ENCODE results near the gene BTBD6. TPM values are rescaled to one million over a fixed set of nuclear protein-coding genes. Genes with fewer than 3 reads are reported as not detected.

Gene BTBD6
- total and polyA plus RNA-seq, 4 donors, result 30.9 to 54.1 (median 47.8) TPM

- DNase-seq (no peak), ATAC-seq (ENCODE audit: insufficient read depth, low FRiP score) (peak; percentile 23)
- Histone ChIP-seq H3K4me1 (ENCODE audit: control insufficient read depth in 5 of 5, insufficient read depth in 5 of 5, low read length in 5 of 5) (peaks cover 0 to 19% (median 8%) of the 10 kb centered on the region in 5 donors), H3K9ac (ENCODE audit: insufficient read depth in 1 of 2, low read length in 2 of 2) (no peak overlapping the region), H3K27me3 (ENCODE audit: control insufficient read depth in 3 of 3, insufficient read depth in 3 of 3, low read length in 2 of 3) (peaks cover 0 to 7% (median 6%) of the 10 kb centered on the region in 3 donors), H3K36me3 (ENCODE audit: control insufficient read depth in 4 of 4, insufficient read depth in 4 of 4, low read length in 4 of 4) (peaks cover 0 to 4% (median 0%) of the 10 kb centered on the region in 4 donors), H3K9me3 (ENCODE audit: control insufficient read depth in 4 of 4, insufficient read depth in 3 of 4, low read length in 3 of 4) (no peaks in the 10 kb centered on the region), H3K4me3 (no peak overlapping the region), H3K27ac (ENCODE audit: low read depth in 1 of 2, low read length in 1 of 2) (peak overlapping the region in 1 of 2 donors; percentile 45)
- TF ChIP-seq CTCF (IDR thresholded peaks at IDR 0.05; ENCODE audit: control extremely low read depth, extremely low read depth), result no peak
- 57 to 60% methylated on average over 24 of the region's 24 CpGs for WGBS, 2 donors
Observed at GRCh38 chr14:105204206-105204930, 44.0 kb upstream of the BTBD6 start.

GRCh38 chr14:105204931-105205672 is 43.2 kb upstream of the BTBD6 start:
- H3K4me3 ChIP-seq, result no peak overlapping the region
- no peak for DNase-seq
- no peak for TF ChIP-seq CTCF (IDR thresholded peaks at IDR 0.05; ENCODE audit: control extremely low read depth, extremely low read depth)
- ATAC-seq (ENCODE audit: insufficient read depth, low FRiP score), result no peak
- peaks cover 0 to 17% (median 8%) of the 10 kb centered on the region in 5 donors for H3K4me1 ChIP-seq (ENCODE audit: control insufficient read depth in 5 of 5, insufficient read depth in 5 of 5, low read length in 5 of 5)
- no peak overlapping the region for H3K9ac ChIP-seq (ENCODE audit: insufficient read depth in 1 of 2, low read length in 2 of 2)
- H3K27me3 ChIP-seq (ENCODE audit: control insufficient read depth in 3 of 3, insufficient read depth in 3 of 3, low read length in 2 of 3), result peaks cover 0 to 4% (median 3%) of the 10 kb centered on the region in 3 donors
- peaks cover 0 to 12% (median 1%) of the 10 kb centered on the region in 4 donors for H3K36me3 ChIP-seq (ENCODE audit: control insufficient read depth in 4 of 4, insufficient read depth in 4 of 4, low read length in 4 of 4)
- peak overlapping the region in 1 of 2 donors; percentile 45 for H3K27ac ChIP-seq (ENCODE audit: low read depth in 1 of 2, low read length in 1 of 2)
- H3K9me3 ChIP-seq (ENCODE audit: control insufficient read depth in 4 of 4, insufficient read depth in 3 of 4, low read length in 3 of 4), result no peaks in the 10 kb centered on the region
- WGBS, 2 donors, result 49 to 61% methylated on average over 21 of the region's 21 CpGs

- 48 to 65% methylated on average over 12 of the region's 12 CpGs for WGBS, 2 donors
- peak overlapping the region in 1 of 2 donors; percentile 39 for H3K27ac ChIP-seq (ENCODE audit: low read depth in 1 of 2, low read length in 1 of 2)
- no peak for ATAC-seq (ENCODE audit: insufficient read depth, low FRiP score)
Observed at GRCh38 chr14:105205673-105206208, 42.6 kb upstream of the BTBD6 start.

More at GRCh38 chr14:105205673-105206208, 42.6 kb upstream of the BTBD6 start:
- Histone ChIP-seq H3K9ac (ENCODE audit: insufficient read depth in 1 of 2, low read length in 2 of 2) (no peak overlapping the region), H3K4me1 (ENCODE audit: control insufficient read depth in 5 of 5, insufficient read depth in 5 of 5, low read length in 5 of 5) (peaks cover 0 to 17% (median 8%) of the 10 kb centered on the region in 5 donors), H3K9me3 (ENCODE audit: control insufficient read depth in 4 of 4, insufficient read depth in 3 of 4, low read length in 3 of 4) (no peaks in the 10 kb centered on the region), H3K4me3 (no peak overlapping the region), H3K27me3 (ENCODE audit: control insufficient read depth in 3 of 3, insufficient read depth in 3 of 3, low read length in 2 of 3) (peaks cover 0 to 4% (median 0%) of the 10 kb centered on the region in 3 donors), H3K36me3 (ENCODE audit: control insufficient read depth in 4 of 4, insufficient read depth in 4 of 4, low read length in 4 of 4) (peaks cover 0 to 14% (median 3%) of the 10 kb centered on the region in 4 donors)
- TF ChIP-seq CTCF (IDR thresholded peaks at IDR 0.05; ENCODE audit: control extremely low read depth, extremely low read depth), result no peak
- DNase-seq, result no peak
